ENCODE data around the gene NLRP14. TPM values are rescaled to one million over a fixed set of nuclear protein-coding genes. Genes with fewer than 3 reads are reported as not detected.

NLRP14 gene
- total and polyA plus RNA-seq, 9 of the 15 experiments (the other 6 are each of a cell fraction or from before 2014, with no cell fraction given) = 0.27 to 1.2 (median 0.54) TPM

- TF ChIP-seq HOMEZ (CRISPR knock-in tag; IDR thresholded peaks at IDR 0.05) (no peak), CBX1 (IDR thresholded peaks at IDR 0.05; ENCODE audit: low read depth) (no peak), MLLT1 (IDR thresholded peaks at IDR 0.05) (no peak), NBN (IDR thresholded peaks at IDR 0.05; ENCODE audit: low read depth) (no peak), ZNF696 (CRISPR knock-in tag; conservative IDR thresholded peaks at IDR 0.05) (no peak), MAFF (IDR thresholded peaks at IDR 0.05; ENCODE audit: low read length) (no peak), KHSRP (IDR thresholded peaks at IDR 0.05) (no peak), NFATC3 (IDR thresholded peaks at IDR 0.05) (no peak), EGR1 (conservative IDR thresholded peaks at IDR 0.05) (no peak), GABPA (tag; conservative IDR thresholded peaks at IDR 0.05; ENCODE audit: low read depth) (0 out of 2 replicates have a peak, but pooled peaks have one; percentile 24), ZNF311 (CRISPR knock-in tag; IDR thresholded peaks at IDR 0.05) (no peak), CREM (IDR thresholded peaks at IDR 0.05; ENCODE audit: low read depth) (no peak), SMAD2 (IDR thresholded peaks at IDR 0.05; ENCODE audit: low read depth, low read length) (no peak), ZNF444 (CRISPR knock-in tag; IDR thresholded peaks at IDR 0.05) (no peak), NRF1 (conservative IDR thresholded peaks at IDR 0.05 in 1 of 2, IDR thresholded peaks at IDR 0.05 in 1 of 2) (peak; percentile 63 to 68)
- TF ChIP-seq, protein P1, sequence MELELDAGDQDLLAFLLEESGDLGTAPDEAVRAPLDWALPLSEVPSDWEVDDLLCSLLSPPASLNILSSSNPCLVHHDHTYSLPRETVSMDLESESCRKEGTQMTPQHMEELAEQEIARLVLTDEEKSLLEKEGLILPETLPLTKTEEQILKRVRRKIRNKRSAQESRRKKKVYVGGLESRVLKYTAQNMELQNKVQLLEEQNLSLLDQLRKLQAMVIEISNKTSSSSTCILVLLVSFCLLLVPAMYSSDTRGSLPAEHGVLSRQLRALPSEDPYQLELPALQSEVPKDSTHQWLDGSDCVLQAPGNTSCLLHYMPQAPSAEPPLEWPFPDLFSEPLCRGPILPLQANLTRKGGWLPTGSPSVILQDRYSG (tag; conservative IDR thresholded peaks at IDR 0.05; ENCODE audit: low read depth) = no peak
- TF ChIP-seq, protein P2, sequence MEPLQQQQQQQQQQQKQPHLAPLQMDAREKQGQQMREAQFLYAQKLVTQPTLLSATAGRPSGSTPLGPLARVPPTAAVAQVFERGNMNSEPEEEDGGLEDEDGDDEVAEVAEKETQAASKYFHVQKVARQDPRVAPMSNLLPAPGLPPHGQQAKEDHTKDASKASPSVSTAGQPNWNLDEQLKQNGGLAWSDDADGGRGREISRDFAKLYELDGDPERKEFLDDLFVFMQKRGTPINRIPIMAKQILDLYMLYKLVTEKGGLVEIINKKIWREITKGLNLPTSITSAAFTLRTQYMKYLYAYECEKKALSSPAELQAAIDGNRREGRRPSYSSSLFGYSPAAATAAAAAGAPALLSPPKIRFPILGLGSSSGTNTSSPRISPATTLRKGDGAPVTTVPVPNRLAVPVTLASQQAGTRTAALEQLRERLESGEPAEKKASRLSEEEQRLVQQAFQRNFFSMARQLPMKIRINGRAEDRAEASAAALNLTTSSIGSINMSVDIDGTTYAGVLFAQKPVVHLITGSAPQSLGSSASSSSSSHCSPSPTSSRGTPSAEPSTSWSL (CRISPR knock-in tag; IDR thresholded peaks at IDR 0.05; ENCODE audit: borderline replicate concordance) = no peak
- TF ChIP-seq, protein P3, sequence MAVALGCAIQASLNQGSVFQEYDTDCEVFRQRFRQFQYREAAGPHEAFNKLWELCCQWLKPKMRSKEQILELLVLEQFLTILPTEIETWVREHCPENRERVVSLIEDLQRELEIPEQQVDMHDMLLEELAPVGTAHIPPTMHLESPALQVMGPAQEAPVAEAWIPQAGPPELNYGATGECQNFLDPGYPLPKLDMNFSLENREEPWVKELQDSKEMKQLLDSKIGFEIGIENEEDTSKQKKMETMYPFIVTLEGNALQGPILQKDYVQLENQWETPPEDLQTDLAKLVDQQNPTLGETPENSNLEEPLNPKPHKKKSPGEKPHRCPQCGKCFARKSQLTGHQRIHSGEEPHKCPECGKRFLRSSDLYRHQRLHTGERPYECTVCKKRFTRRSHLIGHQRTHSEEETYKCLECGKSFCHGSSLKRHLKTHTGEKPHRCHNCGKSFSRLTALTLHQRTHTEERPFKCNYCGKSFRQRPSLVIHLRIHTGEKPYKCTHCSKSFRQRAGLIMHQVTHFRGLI (CRISPR knock-in tag; IDR thresholded peaks at IDR 0.05) = no peak
- TF ChIP-seq, protein P4, sequence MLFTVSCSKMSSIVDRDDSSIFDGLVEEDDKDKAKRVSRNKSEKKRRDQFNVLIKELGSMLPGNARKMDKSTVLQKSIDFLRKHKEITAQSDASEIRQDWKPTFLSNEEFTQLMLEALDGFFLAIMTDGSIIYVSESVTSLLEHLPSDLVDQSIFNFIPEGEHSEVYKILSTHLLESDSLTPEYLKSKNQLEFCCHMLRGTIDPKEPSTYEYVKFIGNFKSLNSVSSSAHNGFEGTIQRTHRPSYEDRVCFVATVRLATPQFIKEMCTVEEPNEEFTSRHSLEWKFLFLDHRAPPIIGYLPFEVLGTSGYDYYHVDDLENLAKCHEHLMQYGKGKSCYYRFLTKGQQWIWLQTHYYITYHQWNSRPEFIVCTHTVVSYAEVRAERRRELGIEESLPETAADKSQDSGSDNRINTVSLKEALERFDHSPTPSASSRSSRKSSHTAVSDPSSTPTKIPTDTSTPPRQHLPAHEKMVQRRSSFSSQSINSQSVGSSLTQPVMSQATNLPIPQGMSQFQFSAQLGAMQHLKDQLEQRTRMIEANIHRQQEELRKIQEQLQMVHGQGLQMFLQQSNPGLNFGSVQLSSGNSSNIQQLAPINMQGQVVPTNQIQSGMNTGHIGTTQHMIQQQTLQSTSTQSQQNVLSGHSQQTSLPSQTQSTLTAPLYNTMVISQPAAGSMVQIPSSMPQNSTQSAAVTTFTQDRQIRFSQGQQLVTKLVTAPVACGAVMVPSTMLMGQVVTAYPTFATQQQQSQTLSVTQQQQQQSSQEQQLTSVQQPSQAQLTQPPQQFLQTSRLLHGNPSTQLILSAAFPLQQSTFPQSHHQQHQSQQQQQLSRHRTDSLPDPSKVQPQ (CRISPR knock-in tag; IDR thresholded peaks at IDR 0.05; ENCODE audit: borderline replicate concordance) = no peak
Measured at GRCh38 chr11:7020183-7020917, at the start of gene NLRP14, which contains the start of gene ZNF214 (continued).

Measured in K562 (cell line).